A549 (cell line): ENCODE measurements around the gene ATXN7L1.

ENCODE experiments used
- CBX2 ChIP-seq: fragments of 200-600 bp; sonication (generic); IDR thresholded peaks from 2 replicates; pipeline ENCODE4 v1.6.1; 2016; ENCODE audit warnings: low read depth, mild to moderate bottlenecking, borderline replicate concordance
- FOSL2 ChIP-seq, 2 experiments: fragments of 450-650 bp in 1 of 2; fragments of >200 bp in 1 of 2; sonication (Bioruptor Twin) in 1 of 2; formaldehyde crosslinking; IDR thresholded peaks; 2 replicates each; pipeline versions ENCODE4 v1.5.0 to v1.6.1; 2016 to 2020; ENCODE audit warnings: mild to moderate bottlenecking in 1 of 2, moderate library complexity in 1 of 2
- HMGXB4 ChIP-seq: fragments of 250-450 bp; sonication (Bioruptor Pico); IDR thresholded peaks from 2 replicates; pipeline ENCODE4 v1.5.0; 2021; ENCODE audit warnings: mild to moderate bottlenecking, moderate library complexity, borderline replicate concordance
- JUN ChIP-seq, 2 experiments: fragments of >200 bp; sonication (Bioruptor Twin); formaldehyde crosslinking; IDR thresholded peaks; 2 replicates in 1 of 2; 3 replicates in 1 of 2; pipeline ENCODE4 v1.6.1; 2016 to 2017
- MAFK ChIP-seq: fragments of 450-650 bp; IDR thresholded peaks from 2 replicates; pipeline ENCODE4 v1.6.1; 2014; ENCODE audit not compliant: partially characterized antibody
- POLR2A ChIP-seq: IDR thresholded peaks from 2 replicates; pipeline ENCODE4 v1.6.1; 2012; ENCODE audit warnings: mild to moderate bottlenecking, low read length
- POLR2AphosphoS2 ChIP-seq: conservative IDR thresholded peaks from 2 replicates; pipeline ENCODE4 v1.6.1; 2012; ENCODE audit warnings: low read length, improper control_type of control experiment, inconsistent platforms
- SMC3 ChIP-seq: fragments of >200 bp; sonication (Bioruptor Twin); formaldehyde crosslinking; IDR thresholded peaks from 3 replicates; pipeline ENCODE4 v1.6.1; 2018; ENCODE audit warnings: inconsistent platforms
- TP53 ChIP-seq: fragments of 250-450 bp; sonication (Bioruptor Pico); IDR thresholded peaks from 2 replicates; pipeline ENCODE4 v1.5.0; 2021; ENCODE audit warnings: mild to moderate bottlenecking, moderate library complexity
- ZSCAN20 ChIP-seq: fragments of 250-450 bp; sonication (Bioruptor Pico); IDR thresholded peaks from 2 replicates; pipeline ENCODE4 v1.8.0; 2022; ENCODE audit warnings: mild to moderate bottlenecking, moderate library complexity
- TF ChIP-seq, protein P1 (sequence below): fragments of >200 bp; sonication (Bioruptor Twin); formaldehyde crosslinking; IDR thresholded peaks from 3 replicates; pipeline ENCODE4 v1.5.1; 2016
- TF ChIP-seq, protein P2 (sequence below): fragments of 150-350 bp; IDR thresholded peaks from 2 replicates; pipeline ENCODE4 v1.6.1; 2014; ENCODE audit warnings: low read depth, mild to moderate bottlenecking, low read length

DNA sequence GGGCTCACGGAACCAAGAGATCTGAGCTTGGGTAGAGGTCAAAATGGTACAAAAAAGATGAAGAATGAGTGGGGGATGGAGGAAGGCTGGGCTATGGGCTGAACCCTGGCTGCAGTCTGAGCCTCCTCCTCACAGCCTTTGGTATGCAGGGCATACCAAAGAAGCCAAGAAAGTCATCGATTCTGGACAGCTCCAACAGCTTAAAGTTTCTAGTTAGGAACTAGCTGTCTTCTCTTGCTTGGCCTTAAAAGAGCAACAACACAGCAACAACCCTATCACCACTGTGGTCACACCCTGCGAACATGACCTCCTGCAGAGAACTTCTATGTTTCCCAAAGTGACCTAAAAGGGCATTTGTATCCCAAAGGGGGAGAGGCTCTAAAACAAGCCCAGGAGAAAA lies 169.0 kb downstream of the ATXN7L1 start:
- TF ChIP-seq, protein P1, sequence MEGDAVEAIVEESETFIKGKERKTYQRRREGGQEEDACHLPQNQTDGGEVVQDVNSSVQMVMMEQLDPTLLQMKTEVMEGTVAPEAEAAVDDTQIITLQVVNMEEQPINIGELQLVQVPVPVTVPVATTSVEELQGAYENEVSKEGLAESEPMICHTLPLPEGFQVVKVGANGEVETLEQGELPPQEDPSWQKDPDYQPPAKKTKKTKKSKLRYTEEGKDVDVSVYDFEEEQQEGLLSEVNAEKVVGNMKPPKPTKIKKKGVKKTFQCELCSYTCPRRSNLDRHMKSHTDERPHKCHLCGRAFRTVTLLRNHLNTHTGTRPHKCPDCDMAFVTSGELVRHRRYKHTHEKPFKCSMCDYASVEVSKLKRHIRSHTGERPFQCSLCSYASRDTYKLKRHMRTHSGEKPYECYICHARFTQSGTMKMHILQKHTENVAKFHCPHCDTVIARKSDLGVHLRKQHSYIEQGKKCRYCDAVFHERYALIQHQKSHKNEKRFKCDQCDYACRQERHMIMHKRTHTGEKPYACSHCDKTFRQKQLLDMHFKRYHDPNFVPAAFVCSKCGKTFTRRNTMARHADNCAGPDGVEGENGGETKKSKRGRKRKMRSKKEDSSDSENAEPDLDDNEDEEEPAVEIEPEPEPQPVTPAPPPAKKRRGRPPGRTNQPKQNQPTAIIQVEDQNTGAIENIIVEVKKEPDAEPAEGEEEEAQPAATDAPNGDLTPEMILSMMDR: no peak
- TF ChIP-seq CBX2: no peak
- TF ChIP-seq TP53: no peak
- no peak for TF ChIP-seq ZSCAN20 (CRISPR knock-in tag)
- TF ChIP-seq, protein P2, sequence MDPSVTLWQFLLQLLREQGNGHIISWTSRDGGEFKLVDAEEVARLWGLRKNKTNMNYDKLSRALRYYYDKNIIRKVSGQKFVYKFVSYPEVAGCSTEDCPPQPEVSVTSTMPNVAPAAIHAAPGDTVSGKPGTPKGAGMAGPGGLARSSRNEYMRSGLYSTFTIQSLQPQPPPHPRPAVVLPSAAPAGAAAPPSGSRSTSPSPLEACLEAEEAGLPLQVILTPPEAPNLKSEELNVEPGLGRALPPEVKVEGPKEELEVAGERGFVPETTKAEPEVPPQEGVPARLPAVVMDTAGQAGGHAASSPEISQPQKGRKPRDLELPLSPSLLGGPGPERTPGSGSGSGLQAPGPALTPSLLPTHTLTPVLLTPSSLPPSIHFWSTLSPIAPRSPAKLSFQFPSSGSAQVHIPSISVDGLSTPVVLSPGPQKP: no peak
- no peak for TF ChIP-seq SMC3
- TF ChIP-seq HMGXB4 (CRISPR knock-in tag): no peak
- TF ChIP-seq JUN (IDR thresholded peaks at IDR 0.05): no peak
- no peak for TF ChIP-seq POLR2A
- TF ChIP-seq FOSL2 (IDR thresholded peaks at IDR 0.05): no peak
- no peak for TF ChIP-seq FOSL2 (CRISPR knock-in tag; IDR thresholded peaks at IDR 0.05)
- TF ChIP-seq MAFK: no peak
- no peak for TF ChIP-seq POLR2AphosphoS2
